Endothelial cell of umbilical vein (primary cell): ENCODE measurements around the gene IQSEC2. TPM values are rescaled to one million over a fixed set of nuclear protein-coding genes. Genes with fewer than 3 reads are reported as not detected.

Experiments used
- BruUV-seq: library from RNA; stranded (reverse); fragments of 400-500 nt; replicated peaks from 2 replicates; lab custom pipeline; 2021; lab: Mats Ljungman, UMichigan
- CTCF ChIA-PET: fragments of 300-600, 350-600 bp; sonication (Branson Sonifier 250); formaldehyde crosslinking; loops from one replicate; lab custom pipeline; 2021; ENCODE audit warnings: antibody characterized with exemption, inconsistent platforms; lab: Charles Lee
- POLR2A ChIA-PET: fragments of 300-600, 350-600 bp; sonication (Branson Sonifier 250); formaldehyde crosslinking; loops from one replicate; lab custom pipeline; 2021; ENCODE audit warnings: antibody characterized with exemption, inconsistent platforms; lab: Charles Lee
- DNase-seq: peaks from one replicate; pipeline ENCODE4 v3.0.0-alpha.2; 2011; ENCODE audit warnings: low read depth, low spot score
- FAIRE-seq: peaks from 2 replicates; lab custom pipeline; 2011; peaks lifted over from hg19 to GRCh38; lab: Jason Lieb, UNC
- H2AFZ ChIP-seq: 2 replicates; pipeline ENCODE4 v1.6.0; 2012; ENCODE audit warnings: low read depth, low read length, control low read depth, inconsistent platforms
- H3K27ac ChIP-seq: 2 replicates; pipeline ENCODE4 v1.5.1; 2011; ENCODE audit warnings: low read depth, mild to moderate bottlenecking, control low read depth, low read length, moderate library complexity; ENCODE audit not compliant: insufficient read depth
- H3K27me3 ChIP-seq, 2 experiments: 2 replicates each; pipeline versions ENCODE4 v1.6.0 to v1.6.1; 2011; ENCODE audit warnings: low read length in 2 of 2, mixed read lengths in 1 of 2; ENCODE audit not compliant: control insufficient read depth in 2 of 2, insufficient read depth in 2 of 2
- H3K36me3 ChIP-seq, 2 experiments: 2 replicates in 1 of 2; 3 replicates in 1 of 2; pipeline ENCODE4 v1.5.1; 2011; ENCODE audit warnings: low read length in 2 of 2, mild to moderate bottlenecking in 1 of 2, moderate library complexity in 1 of 2; ENCODE audit not compliant: control insufficient read depth in 2 of 2, insufficient read depth in 2 of 2; ENCODE audit errors: extremely low read depth in 1 of 2
- H3K4me1 ChIP-seq: 3 replicates; pipeline ENCODE4 v1.5.1; 2011; ENCODE audit warnings: mild to moderate bottlenecking, low read length; ENCODE audit not compliant: control insufficient read depth, insufficient read depth; ENCODE audit errors: extremely low read depth
- H3K4me2 ChIP-seq: 2 replicates; pipeline ENCODE4 v1.6.1; 2011; ENCODE audit warnings: low read length, control low read depth, mixed read lengths; ENCODE audit not compliant: insufficient read depth
- H3K4me3 ChIP-seq, 3 experiments: fragments of 200-600 bp in 1 of 3; sonication (generic), shearing (Covaris generic) in 1 of 3; replicated peaks in 1 of 3; 2 replicates each; pipeline ENCODE4 v1.5.1; 2011 to 2016; ENCODE audit warnings: control low read depth in 3 of 3, low read length in 3 of 3, mild to moderate bottlenecking in 2 of 3, inconsistent platforms in 1 of 3, low read depth in 1 of 3, moderate library complexity in 1 of 3; ENCODE audit not compliant: insufficient read depth in 1 of 3
- H3K79me2 ChIP-seq: 2 replicates; pipeline ENCODE4 v1.6.0; 2012; ENCODE audit warnings: low read length, inconsistent platforms; ENCODE audit not compliant: control insufficient read depth, insufficient read depth
- H3K9ac ChIP-seq: replicated peaks from 2 replicates; pipeline ENCODE3; 2011; ENCODE audit warnings: low read length, control low read depth; ENCODE audit not compliant: insufficient read depth; ENCODE audit errors: extremely low read depth
- H3K9me1 ChIP-seq: replicated peaks from 3 replicates; pipeline ENCODE4 v1.6.0; 2011; ENCODE audit warnings: mild to moderate bottlenecking, low read length; ENCODE audit not compliant: control insufficient read depth, insufficient read depth; ENCODE audit errors: extremely low read depth
- H3K9me3 ChIP-seq: replicated peaks from 2 replicates; pipeline ENCODE4 v1.5.1; 2012; ENCODE audit warnings: low read length, inconsistent platforms; ENCODE audit not compliant: control insufficient read depth, insufficient read depth
- H4K20me1 ChIP-seq: replicated peaks from 2 replicates; pipeline ENCODE3; 2011; ENCODE audit warnings: mild to moderate bottlenecking, low read length; ENCODE audit not compliant: control insufficient read depth, insufficient read depth; ENCODE audit errors: extremely low read depth
- EZH2 ChIP-seq: IDR thresholded peaks from 2 replicates; pipeline ENCODE4 v1.6.1; 2012; ENCODE audit warnings: borderline replicate concordance, low read depth, mild to moderate bottlenecking, moderate library complexity, low read length, inconsistent platforms; ENCODE audit not compliant: severe bottlenecking
- FOS ChIP-seq: IDR thresholded peaks from 2 replicates; pipeline ENCODE4 v1.6.1; 2011; ENCODE audit warnings: mild to moderate bottlenecking, low read length, moderate library complexity, borderline replicate concordance; ENCODE audit not compliant: insufficient read depth
- GATA2 ChIP-seq: IDR thresholded peaks from 2 replicates; pipeline ENCODE4 v1.7.0; 2011; ENCODE audit warnings: low read depth, mild to moderate bottlenecking, moderate library complexity, mixed read lengths, low read length; ENCODE audit not compliant: insufficient read length, insufficient read depth
- JUN ChIP-seq: IDR thresholded peaks from 2 replicates; pipeline ENCODE4 v1.6.1; 2011; ENCODE audit warnings: borderline replicate concordance, low read depth; ENCODE audit not compliant: insufficient read length, insufficient read depth
- MYC ChIP-seq: IDR thresholded peaks from one replicate; pipeline ENCODE4 v1.6.1; 2011; ENCODE audit warnings: mild to moderate bottlenecking, low read depth, low read length
- POLR2A ChIP-seq: IDR thresholded peaks from 2 replicates; pipeline ENCODE4 v1.6.1; 2012; ENCODE audit warnings: low read depth, mild to moderate bottlenecking, control low read depth, low read length
- POLR2AphosphoS5 ChIP-seq: IDR thresholded peaks from 2 replicates; pipeline ENCODE4 v1.6.1; 2012; ENCODE audit warnings: low read depth, mild to moderate bottlenecking, control low read depth, low read length, moderate library complexity; ENCODE audit not compliant: insufficient read depth
- dilution Hi-C: fragments of 300-500 bp; cut with MboI; formaldehyde crosslinking; loops from one replicate; pipeline ENCODE4 v1.15.0; 2019; ENCODE audit warnings: low sequenced_read_pairs; ENCODE audit not compliant: extremely low pct_ligation_motif_present
- intact Hi-C: fragments of 100-400 bp; cut with micrococcal nuclease; formaldehyde crosslinking; loops from one replicate; pipeline ENCODE4 v1.10.0; 2022
- polyA plus RNA-seq, 4 experiments: library from polyadenylated mRNA; depleted of rRNA in 3 of 4; stranded (reverse) in 3 of 4; unstranded in 1 of 4; fragments of >200 nt; gene quantifications; 2 replicates each; pipeline versions ENCODE4 v1.2.1 to v1.2.3, GENCODE V29; 2011 to 2012; ENCODE audit warnings: missing spikeins in 1 of 4
- total RNA-seq: library from RNA; stranded (reverse); gene quantifications from 2 replicates; pipeline ENCODE4 v1.2.3, GENCODE V29; 2021
- TF ChIP-seq, protein P1 (sequence below): IDR thresholded peaks from 2 replicates; pipeline ENCODE4 v1.6.1; 2011; ENCODE audit not compliant: insufficient read depth, insufficient read length
- TF ChIP-seq, protein P2 (sequence below), 2 donors: IDR thresholded peaks; 1 replicate in 1 of 2; 2 replicates in 1 of 2; pipeline ENCODE4 v1.5.1; 2011; ENCODE audit warnings: low read length in 2 of 2, mild to moderate bottlenecking in 2 of 2, moderate library complexity in 2 of 2, control low read depth in 1 of 2, inconsistent platforms in 1 of 2, low read depth in 1 of 2; ENCODE audit not compliant: insufficient read depth in 1 of 2; ENCODE audit errors: extremely low read depth in 1 of 2

Gene IQSEC2
- total and polyA plus RNA-seq, 2 donors (not counting 3 experiments of a cell fraction or from before 2014, with no cell fraction given): 5.4 to 9.9 TPM

DNA sequence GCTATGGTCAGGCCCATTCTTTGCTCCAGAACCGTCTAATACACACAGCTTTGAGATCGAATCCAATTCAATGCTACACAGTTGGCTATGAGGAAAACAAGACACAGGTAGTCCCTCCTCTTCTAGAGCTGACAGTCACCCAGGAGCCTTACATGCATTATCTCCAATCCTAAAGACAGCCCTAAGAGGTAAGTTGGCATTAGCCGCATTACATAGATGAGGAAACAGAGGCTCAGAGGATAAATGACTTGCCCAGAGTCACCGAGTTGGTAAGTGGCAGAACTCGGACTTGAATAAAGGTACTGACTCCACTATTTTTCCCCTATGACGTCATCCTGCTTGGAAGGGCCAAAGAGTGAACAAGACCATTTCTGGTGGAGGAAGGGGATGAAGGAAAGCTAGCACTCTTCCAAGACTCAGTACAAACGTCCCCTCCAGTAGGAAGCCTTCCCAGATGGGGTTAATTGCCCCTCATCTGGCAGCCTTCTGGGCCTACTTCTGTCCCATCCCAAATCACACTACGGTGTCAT, 8.5 kb downstream of the IQSEC2 start:
- Histone ChIP-seq H4K20me1 (no peaks in the 10 kb centered on the region), H2AFZ (no peak overlapping the region), H3K9me3 (no peaks in the 10 kb centered on the region), H3K4me1 (no peaks in the 10 kb centered on the region), H3K4me3 (no peak overlapping the region), H3K4me2 (no peak overlapping the region), H3K27ac (no peak overlapping the region), H3K9ac (no peak overlapping the region), H3K79me2 (no peaks in the 10 kb centered on the region), H3K9me1 (no peaks in the 10 kb centered on the region), H3K27me3 (no peaks in the 10 kb centered on the region), H3K36me3 (no peaks in the 10 kb centered on the region)
- FAIRE-seq (no peak), DNase-seq (no peak)
- TF ChIP-seq GATA2 (no peak), POLR2AphosphoS5 (no peak), JUN (no peak), EZH2 (no peak), FOS (no peak), MYC (no peak), POLR2A (no peak)
- TF ChIP-seq, protein P1, sequence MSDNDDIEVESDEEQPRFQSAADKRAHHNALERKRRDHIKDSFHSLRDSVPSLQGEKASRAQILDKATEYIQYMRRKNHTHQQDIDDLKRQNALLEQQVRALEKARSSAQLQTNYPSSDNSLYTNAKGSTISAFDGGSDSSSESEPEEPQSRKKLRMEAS: no peak
- TF ChIP-seq, protein P2, sequence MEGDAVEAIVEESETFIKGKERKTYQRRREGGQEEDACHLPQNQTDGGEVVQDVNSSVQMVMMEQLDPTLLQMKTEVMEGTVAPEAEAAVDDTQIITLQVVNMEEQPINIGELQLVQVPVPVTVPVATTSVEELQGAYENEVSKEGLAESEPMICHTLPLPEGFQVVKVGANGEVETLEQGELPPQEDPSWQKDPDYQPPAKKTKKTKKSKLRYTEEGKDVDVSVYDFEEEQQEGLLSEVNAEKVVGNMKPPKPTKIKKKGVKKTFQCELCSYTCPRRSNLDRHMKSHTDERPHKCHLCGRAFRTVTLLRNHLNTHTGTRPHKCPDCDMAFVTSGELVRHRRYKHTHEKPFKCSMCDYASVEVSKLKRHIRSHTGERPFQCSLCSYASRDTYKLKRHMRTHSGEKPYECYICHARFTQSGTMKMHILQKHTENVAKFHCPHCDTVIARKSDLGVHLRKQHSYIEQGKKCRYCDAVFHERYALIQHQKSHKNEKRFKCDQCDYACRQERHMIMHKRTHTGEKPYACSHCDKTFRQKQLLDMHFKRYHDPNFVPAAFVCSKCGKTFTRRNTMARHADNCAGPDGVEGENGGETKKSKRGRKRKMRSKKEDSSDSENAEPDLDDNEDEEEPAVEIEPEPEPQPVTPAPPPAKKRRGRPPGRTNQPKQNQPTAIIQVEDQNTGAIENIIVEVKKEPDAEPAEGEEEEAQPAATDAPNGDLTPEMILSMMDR (IDR thresholded peaks at IDR 0.05; ENCODE audit: extremely low read depth in 1 of 2, insufficient read depth in 1 of 2, low read depth in 1 of 2, low read length in 2 of 2): no peak
- dilution Hi-C loops: no loop called here
- ChIA-PET CTCF (interaction anchor here (0.6 kb wide), 1 partner anchor 12 kb away, joined by 3 read pairs; no protein-coding TSS in a partner anchor), POLR2A (no interaction called here)
- intact Hi-C loops: no loop called here
- BruUV-seq: no TSS peak
